ENCODE data around the gene GALNT18.

Gene GALNT18

DNA sequence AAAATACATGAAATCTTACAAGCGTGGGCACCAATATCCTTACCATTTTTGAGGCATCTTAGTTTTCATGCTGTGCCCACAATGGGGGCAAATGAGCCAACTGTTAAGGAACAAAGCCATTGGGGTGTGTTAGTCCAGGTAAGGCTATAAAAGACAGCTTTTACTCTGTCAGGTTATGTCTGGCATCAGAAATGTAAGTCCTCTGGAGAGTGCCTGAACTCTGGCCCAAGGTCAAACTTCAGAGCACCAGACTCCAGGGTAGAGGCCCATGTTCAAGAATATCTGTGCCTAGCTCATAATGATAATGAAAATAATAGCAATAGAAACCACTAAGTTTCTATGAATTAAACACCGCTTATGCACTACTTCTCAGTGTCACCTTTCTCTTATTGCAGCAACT is 374.2 kb downstream of the GALNT18 start:
- no peak for TF ChIP-seq CTCF (conservative IDR thresholded peaks at IDR 0.05; ENCODE audit: low read depth, low read length)
- no peak overlapping the region for H3K4me3 ChIP-seq (ENCODE audit: low read depth, low read length)
- DNase-seq (ENCODE audit: low read depth): no peak

- no peak for DNase-seq (ENCODE audit: low read depth)
- H3K4me3 ChIP-seq (ENCODE audit: low read depth, low read length): no peak overlapping the region
- no peak for TF ChIP-seq CTCF (conservative IDR thresholded peaks at IDR 0.05; ENCODE audit: low read depth, low read length)
Observed at GRCh38 chr11:11247086-11247485, 374.7 kb downstream of the GALNT18 start.

DNA sequence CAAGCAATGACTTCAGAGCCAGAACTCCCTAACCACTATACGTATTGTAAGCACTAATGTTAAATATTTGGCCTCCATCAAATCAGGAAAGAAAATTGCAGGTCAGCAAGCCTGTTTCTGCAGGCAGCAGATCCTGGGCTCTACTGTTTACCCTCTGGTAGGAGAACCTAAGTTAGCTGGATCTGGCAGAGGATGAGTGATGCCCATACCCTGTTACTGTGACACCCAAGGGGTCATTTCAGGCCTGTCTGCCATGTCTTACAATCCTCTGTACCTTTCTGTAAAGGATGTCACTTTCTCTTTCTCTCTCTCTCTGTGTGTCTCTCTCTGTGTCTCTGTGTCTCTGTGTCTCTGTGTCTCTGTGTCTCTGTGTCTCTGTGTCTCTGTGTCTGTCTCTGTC is 375.6 kb downstream of the GALNT18 start:
- no peak for DNase-seq (ENCODE audit: low read depth)
- no peak overlapping the region for H3K4me3 ChIP-seq (ENCODE audit: low read depth, low read length)
- TF ChIP-seq CTCF (conservative IDR thresholded peaks at IDR 0.05; ENCODE audit: low read depth, low read length): no peak

- TF ChIP-seq CTCF (conservative IDR thresholded peaks at IDR 0.05; ENCODE audit: low read depth, low read length): no peak
- no peak for DNase-seq (ENCODE audit: low read depth)
- no peak overlapping the region for H3K4me3 ChIP-seq (ENCODE audit: low read depth, low read length)
Observed at GRCh38 chr11:11245453-11245852, 376.4 kb downstream of the GALNT18 start.

GRCh38 chr11:11244470-11245080 is 377.2 kb downstream of the GALNT18 start:
- H3K4me3 ChIP-seq (ENCODE audit: low read depth, low read length): no peak overlapping the region
- no peak for TF ChIP-seq CTCF (conservative IDR thresholded peaks at IDR 0.05; ENCODE audit: low read depth, low read length)
- no peak for DNase-seq (ENCODE audit: low read depth)

DNA sequence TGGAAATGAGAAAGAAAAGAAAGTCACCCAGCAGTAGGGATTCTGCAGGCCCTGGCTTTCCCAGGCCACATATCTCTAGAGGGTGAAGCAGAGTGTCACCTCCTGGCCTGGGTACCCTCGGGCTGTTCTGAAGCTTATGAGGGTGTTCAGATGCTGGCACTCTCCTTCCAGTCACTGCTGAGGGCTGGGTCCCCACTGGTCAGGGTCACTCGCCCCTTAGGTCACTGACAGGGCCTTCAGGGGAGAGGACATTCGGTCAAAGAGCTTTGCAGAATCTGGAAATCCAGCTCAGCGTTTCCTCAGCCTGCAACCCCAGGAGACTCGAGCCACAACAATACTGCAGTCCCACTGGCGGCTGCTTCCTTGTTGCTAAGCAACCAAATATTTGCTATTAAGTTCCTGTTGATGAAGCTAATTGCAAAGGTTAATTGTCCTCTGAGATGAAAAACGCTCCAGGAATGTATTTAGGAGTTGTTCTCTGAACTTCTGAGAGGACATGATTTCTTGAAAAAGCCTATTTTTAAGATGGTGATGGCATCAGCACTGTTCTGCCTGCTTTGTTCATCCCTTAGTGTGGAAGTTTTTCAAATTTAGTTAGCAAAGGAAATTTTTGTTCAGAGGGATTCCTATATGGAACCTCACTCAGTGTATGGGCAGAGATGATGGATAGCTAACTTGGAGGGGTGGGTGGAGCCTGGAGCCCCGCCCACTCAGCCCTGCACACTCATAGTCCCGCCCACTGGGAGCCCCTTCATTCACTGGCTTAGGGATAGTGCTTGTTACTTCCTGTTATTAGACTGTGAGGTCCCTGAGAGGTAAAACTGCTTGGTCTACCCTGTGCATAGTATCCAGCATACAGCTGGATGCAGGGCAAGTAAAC is 378.0 kb downstream of the GALNT18 start:
- no peak for TF ChIP-seq CTCF (conservative IDR thresholded peaks at IDR 0.05; ENCODE audit: low read depth, low read length)
- peak; percentile 12 for DNase-seq (ENCODE audit: low read depth)
- H3K4me3 ChIP-seq (ENCODE audit: low read depth, low read length): no peak overlapping the region
